ENCODE data around the gene LAPTM5.
A peak's percentile ranks its signal among the peaks of the same experiment; 100 is the strongest.
"Not testable (repeated sequence)": the region's sequence is repeated elsewhere in the genome, so short reads cannot be mapped to it uniquely, and the experiment has no call there.

Gene LAPTM5

GRCh38 chr1:30692201-30692947 is 65.2 kb downstream of the LAPTM5 start:
- DNase-seq = no peak

GRCh38 chr1:30691480-30691879 is 66.1 kb downstream of the LAPTM5 start:
- DNase-seq = no peak

GRCh38 chr1:30689901-30690645 is 67.5 kb downstream of the LAPTM5 start:
- DNase-seq = no peak

GRCh38 chr1:30688920-30689794 is 68.4 kb downstream of the LAPTM5 start:
- no peak for DNase-seq

GRCh38 chr1:30688516-30688915 is 69.1 kb downstream of the LAPTM5 start:
- not testable (repeated sequence) for DNase-seq

- no peak for DNase-seq
Measured at GRCh38 chr1:30687886-30688285, 69.7 kb downstream of the LAPTM5 start.

- DNase-seq = no peak
Measured at GRCh38 chr1:30686236-30686935, 71.2 kb downstream of the LAPTM5 start.

GRCh38 chr1:30685796-30686165 is 71.8 kb downstream of the LAPTM5 start:
- DNase-seq = no peak

GRCh38 chr1:30684881-30685795 is 72.4 kb downstream of the LAPTM5 start:
- DNase-seq = peak; percentile 17

GRCh38 chr1:30684259-30684658 is 73.3 kb downstream of the LAPTM5 start:
- no peak for DNase-seq

- DNase-seq = no peak
Measured at GRCh38 chr1:30683699-30684098, 73.9 kb downstream of the LAPTM5 start.
